NCI-H2107 treated with DMSO at 0.1 percent for 48 hours (cell line): ENCODE results near the gene ALDH16A1.

Source experiments
- DNase-seq: peaks from one replicate; lab custom pipeline; 2025; ENCODE audit not compliant: unreplicated experiment; lab: John Stamatoyannopoulos, UW

ALDH16A1 gene

GRCh38 chr19:49453013-49453756 is at the start of gene ALDH16A1:
TSS of gene ALDH16A1 (plus strand) at chr19:49453225. CDS start at chr19:49453332, 107 bp downstream.
- peak; percentile 94 for DNase-seq

- DNase-seq = peak; percentile 98
Measured at GRCh38 chr19:49403404-49404187, 49.4 kb upstream of the ALDH16A1 start.

- DNase-seq = no peak
Measured at GRCh38 chr19:49407079-49407478, 45.9 kb upstream of the ALDH16A1 start.

- DNase-seq = no peak
Measured at GRCh38 chr19:49407482-49408015, 45.5 kb upstream of the ALDH16A1 start.

GRCh38 chr19:49408816-49409440 is 44.1 kb upstream of the ALDH16A1 start:
- DNase-seq = no peak

- no peak for DNase-seq
Measured at GRCh38 chr19:49409441-49410029, 43.5 kb upstream of the ALDH16A1 start.

GRCh38 chr19:49411681-49412326 is 41.2 kb upstream of the ALDH16A1 start:
- no peak for DNase-seq

- DNase-seq = no peak
Measured at GRCh38 chr19:49413348-49413747, 39.7 kb upstream of the ALDH16A1 start.

GRCh38 chr19:49414256-49414655 is 38.8 kb upstream of the ALDH16A1 start:
- DNase-seq = no peak

GRCh38 chr19:49415102-49415809 is 37.8 kb upstream of the ALDH16A1 start:
- no peak for DNase-seq

GRCh38 chr19:49415810-49416200 is 37.2 kb upstream of the ALDH16A1 start:
- no peak for DNase-seq

GRCh38 chr19:49417088-49417487 is 35.9 kb upstream of the ALDH16A1 start:
- no peak for DNase-seq

- no peak for DNase-seq
Measured at GRCh38 chr19:49418511-49418910, 34.5 kb upstream of the ALDH16A1 start.

GRCh38 chr19:49419173-49419572 is 33.9 kb upstream of the ALDH16A1 start:
- DNase-seq = no peak

GRCh38 chr19:49420227-49420626 is 32.8 kb upstream of the ALDH16A1 start:
- DNase-seq = no peak

- no peak for DNase-seq
Measured at GRCh38 chr19:49421039-49421877, 31.8 kb upstream of the ALDH16A1 start.

GRCh38 chr19:49421878-49422202 is 31.2 kb upstream of the ALDH16A1 start:
- DNase-seq = no peak

GRCh38 chr19:49422407-49423070 is 30.5 kb upstream of the ALDH16A1 start:
- no peak for DNase-seq
